Measurements from ENCODE around the gene TOGARAM1.

Gene TOGARAM1

GRCh38 chr14:45028107-45028626, 66.2 kb downstream of the TOGARAM1 start:
- Histone ChIP-seq H3K4me3 (ENCODE audit: insufficient read depth, low read depth, low read length, poor library complexity, severe bottlenecking) (no peak overlapping the region), H3K9me3 (ENCODE audit: control insufficient read depth, low read length) (no peaks in the 10 kb centered on the region), H3K27me3 (replicated peaks; ENCODE audit: control insufficient read depth, insufficient read depth, low read length, poor library complexity, severe bottlenecking) (no peaks in the 10 kb centered on the region), H3K4me1 (ENCODE audit: control insufficient read depth, insufficient read depth, low read length, poor library complexity, severe bottlenecking) (no peaks in the 10 kb centered on the region), H3K36me3 (ENCODE audit: control insufficient read depth, insufficient read depth, low read length) (peaks cover 8% of the 10 kb centered on the region), H3K27ac (ENCODE audit: insufficient read depth, low read length, poor library complexity, severe bottlenecking) (no peak overlapping the region)
- DNase-seq: no peak

- Histone ChIP-seq H3K4me3 (ENCODE audit: insufficient read depth, low read depth, low read length, poor library complexity, severe bottlenecking) (no peak overlapping the region), H3K27ac (ENCODE audit: insufficient read depth, low read length, poor library complexity, severe bottlenecking) (no peak overlapping the region), H3K27me3 (replicated peaks; ENCODE audit: control insufficient read depth, insufficient read depth, low read length, poor library complexity, severe bottlenecking) (no peaks in the 10 kb centered on the region), H3K36me3 (ENCODE audit: control insufficient read depth, insufficient read depth, low read length) (peaks cover 15% of the 10 kb centered on the region), H3K9me3 (ENCODE audit: control insufficient read depth, low read length) (no peaks in the 10 kb centered on the region), H3K4me1 (ENCODE audit: control insufficient read depth, insufficient read depth, low read length, poor library complexity, severe bottlenecking) (no peaks in the 10 kb centered on the region)
- no peak for DNase-seq
These were observed 72.7 kb downstream of the TOGARAM1 start for GRCh38 chr14:45034730-45035129.

GRCh38 chr14:45038256-45038655, 76.3 kb downstream of the TOGARAM1 start:
- no peak overlapping the region for H3K27ac ChIP-seq (ENCODE audit: insufficient read depth, low read length, poor library complexity, severe bottlenecking)
- H3K27me3 ChIP-seq (replicated peaks; ENCODE audit: control insufficient read depth, insufficient read depth, low read length, poor library complexity, severe bottlenecking): no peaks in the 10 kb centered on the region
- H3K36me3 ChIP-seq (ENCODE audit: control insufficient read depth, insufficient read depth, low read length): peaks cover 10% of the 10 kb centered on the region
- H3K4me3 ChIP-seq (ENCODE audit: insufficient read depth, low read depth, low read length, poor library complexity, severe bottlenecking): no peak overlapping the region
- no peaks in the 10 kb centered on the region for H3K4me1 ChIP-seq (ENCODE audit: control insufficient read depth, insufficient read depth, low read length, poor library complexity, severe bottlenecking)
- DNase-seq: no peak
- no peaks in the 10 kb centered on the region for H3K9me3 ChIP-seq (ENCODE audit: control insufficient read depth, low read length)

GRCh38 chr14:45038865-45039264, 76.9 kb downstream of the TOGARAM1 start:
- Histone ChIP-seq H3K9me3 (ENCODE audit: control insufficient read depth, low read length) (no peaks in the 10 kb centered on the region), H3K27me3 (replicated peaks; ENCODE audit: control insufficient read depth, insufficient read depth, low read length, poor library complexity, severe bottlenecking) (no peaks in the 10 kb centered on the region)
- DNase-seq: no peak

GRCh38 chr14:45039390-45039789, 77.4 kb downstream of the TOGARAM1 start:
- Histone ChIP-seq H3K36me3 (ENCODE audit: control insufficient read depth, insufficient read depth, low read length) (peaks cover 10% of the 10 kb centered on the region), H3K27ac (ENCODE audit: insufficient read depth, low read length, poor library complexity, severe bottlenecking) (no peak overlapping the region), H3K4me3 (ENCODE audit: insufficient read depth, low read depth, low read length, poor library complexity, severe bottlenecking) (no peak overlapping the region), H3K9me3 (ENCODE audit: control insufficient read depth, low read length) (no peaks in the 10 kb centered on the region), H3K27me3 (replicated peaks; ENCODE audit: control insufficient read depth, insufficient read depth, low read length, poor library complexity, severe bottlenecking) (no peaks in the 10 kb centered on the region), H3K4me1 (ENCODE audit: control insufficient read depth, insufficient read depth, low read length, poor library complexity, severe bottlenecking) (no peaks in the 10 kb centered on the region)
- no peak for DNase-seq

More at GRCh38 chr14:45038865-45039264, 76.9 kb downstream of the TOGARAM1 start:
- Histone ChIP-seq H3K4me3 (ENCODE audit: insufficient read depth, low read depth, low read length, poor library complexity, severe bottlenecking) (no peak overlapping the region), H3K27ac (ENCODE audit: insufficient read depth, low read length, poor library complexity, severe bottlenecking) (no peak overlapping the region), H3K36me3 (ENCODE audit: control insufficient read depth, insufficient read depth, low read length) (peaks cover 10% of the 10 kb centered on the region), H3K4me1 (ENCODE audit: control insufficient read depth, insufficient read depth, low read length, poor library complexity, severe bottlenecking) (no peaks in the 10 kb centered on the region)

- Histone ChIP-seq H3K4me3 (ENCODE audit: insufficient read depth, low read depth, low read length, poor library complexity, severe bottlenecking) (no peak overlapping the region), H3K9me3 (ENCODE audit: control insufficient read depth, low read length) (no peaks in the 10 kb centered on the region), H3K4me1 (ENCODE audit: control insufficient read depth, insufficient read depth, low read length, poor library complexity, severe bottlenecking) (no peaks in the 10 kb centered on the region), H3K27me3 (replicated peaks; ENCODE audit: control insufficient read depth, insufficient read depth, low read length, poor library complexity, severe bottlenecking) (no peaks in the 10 kb centered on the region), H3K27ac (ENCODE audit: insufficient read depth, low read length, poor library complexity, severe bottlenecking) (no peak overlapping the region), H3K36me3 (ENCODE audit: control insufficient read depth, insufficient read depth, low read length) (peaks cover 16% of the 10 kb centered on the region)
- DNase-seq: no peak
These were observed 79.7 kb downstream of the TOGARAM1 start for GRCh38 chr14:45041641-45042040.

GRCh38 chr14:45044638-45045037, 82.6 kb downstream of the TOGARAM1 start:
- Histone ChIP-seq H3K4me3 (ENCODE audit: insufficient read depth, low read depth, low read length, poor library complexity, severe bottlenecking) (no peak overlapping the region), H3K27me3 (replicated peaks; ENCODE audit: control insufficient read depth, insufficient read depth, low read length, poor library complexity, severe bottlenecking) (no peaks in the 10 kb centered on the region), H3K27ac (ENCODE audit: insufficient read depth, low read length, poor library complexity, severe bottlenecking) (no peak overlapping the region), H3K4me1 (ENCODE audit: control insufficient read depth, insufficient read depth, low read length, poor library complexity, severe bottlenecking) (no peaks in the 10 kb centered on the region), H3K36me3 (ENCODE audit: control insufficient read depth, insufficient read depth, low read length) (peaks cover 8% of the 10 kb centered on the region), H3K9me3 (ENCODE audit: control insufficient read depth, low read length) (no peaks in the 10 kb centered on the region)
- DNase-seq: no peak

- no peak overlapping the region for H3K4me3 ChIP-seq (ENCODE audit: insufficient read depth, low read depth, low read length, poor library complexity, severe bottlenecking)
- H3K9me3 ChIP-seq (ENCODE audit: control insufficient read depth, low read length): no peaks in the 10 kb centered on the region
- H3K27me3 ChIP-seq (replicated peaks; ENCODE audit: control insufficient read depth, insufficient read depth, low read length, poor library complexity, severe bottlenecking): no peaks in the 10 kb centered on the region
- no peak overlapping the region for H3K27ac ChIP-seq (ENCODE audit: insufficient read depth, low read length, poor library complexity, severe bottlenecking)
- peaks cover 8% of the 10 kb centered on the region for H3K36me3 ChIP-seq (ENCODE audit: control insufficient read depth, insufficient read depth, low read length)
- no peaks in the 10 kb centered on the region for H3K4me1 ChIP-seq (ENCODE audit: control insufficient read depth, insufficient read depth, low read length, poor library complexity, severe bottlenecking)
- no peak for DNase-seq
These were observed 86.4 kb downstream of the TOGARAM1 start for GRCh38 chr14:45048385-45048784.

GRCh38 chr14:45051180-45051579, 89.2 kb downstream of the TOGARAM1 start:
- Histone ChIP-seq H3K4me1 (ENCODE audit: control insufficient read depth, insufficient read depth, low read length, poor library complexity, severe bottlenecking) (no peaks in the 10 kb centered on the region), H3K9me3 (ENCODE audit: control insufficient read depth, low read length) (no peaks in the 10 kb centered on the region), H3K27me3 (replicated peaks; ENCODE audit: control insufficient read depth, insufficient read depth, low read length, poor library complexity, severe bottlenecking) (no peaks in the 10 kb centered on the region), H3K36me3 (ENCODE audit: control insufficient read depth, insufficient read depth, low read length) (peaks cover 11% of the 10 kb centered on the region), H3K4me3 (ENCODE audit: insufficient read depth, low read depth, low read length, poor library complexity, severe bottlenecking) (no peak overlapping the region), H3K27ac (ENCODE audit: insufficient read depth, low read length, poor library complexity, severe bottlenecking) (no peak overlapping the region)
- DNase-seq: no peak

GRCh38 chr14:45051896-45052295, 89.9 kb downstream of the TOGARAM1 start:
- Histone ChIP-seq H3K27me3 (replicated peaks; ENCODE audit: control insufficient read depth, insufficient read depth, low read length, poor library complexity, severe bottlenecking) (no peaks in the 10 kb centered on the region), H3K36me3 (ENCODE audit: control insufficient read depth, insufficient read depth, low read length) (peaks cover 4% of the 10 kb centered on the region), H3K4me1 (ENCODE audit: control insufficient read depth, insufficient read depth, low read length, poor library complexity, severe bottlenecking) (no peaks in the 10 kb centered on the region), H3K4me3 (ENCODE audit: insufficient read depth, low read depth, low read length, poor library complexity, severe bottlenecking) (no peak overlapping the region), H3K27ac (ENCODE audit: insufficient read depth, low read length, poor library complexity, severe bottlenecking) (no peak overlapping the region), H3K9me3 (ENCODE audit: control insufficient read depth, low read length) (no peaks in the 10 kb centered on the region)
- no peak for DNase-seq

All from effector memory CD4-positive, alpha-beta T cell (primary cell).